Stimulated activated naive CD8-positive, alpha-beta T cell treated with anti-CD3 and anti-CD28 coated beads, Interleukin-15, Interleukin-2, amounts not matched to agents 100 ng/mL and 50 ng/mL, for 24 hours (primary cell): ENCODE data around the gene TUBGCP5.

Experiments
- H3K27ac Mint-ChIP-seq: one replicate; pipeline ENCODE4 v1.8.0; 2021; ENCODE audit warnings: mild to moderate bottlenecking, mixed read lengths
- H3K27me3 Mint-ChIP-seq: one replicate; pipeline ENCODE4 v1.8.0; 2021; ENCODE audit warnings: mixed read lengths
- H3K36me3 Mint-ChIP-seq: one replicate; pipeline ENCODE4 v1.8.0; 2021; ENCODE audit warnings: low read depth, mixed read lengths
- H3K4me1 Mint-ChIP-seq: one replicate; pipeline ENCODE4 v1.8.0; 2021; ENCODE audit warnings: low read depth, mixed read lengths
- H3K4me3 Mint-ChIP-seq: one replicate; pipeline ENCODE4 v1.8.0; 2021; ENCODE audit warnings: mild to moderate bottlenecking, mixed read lengths
- H3K9me3 Mint-ChIP-seq: one replicate; pipeline ENCODE4 v1.8.0; 2021; ENCODE audit warnings: mixed read lengths

The TUBGCP5 gene

DNA sequence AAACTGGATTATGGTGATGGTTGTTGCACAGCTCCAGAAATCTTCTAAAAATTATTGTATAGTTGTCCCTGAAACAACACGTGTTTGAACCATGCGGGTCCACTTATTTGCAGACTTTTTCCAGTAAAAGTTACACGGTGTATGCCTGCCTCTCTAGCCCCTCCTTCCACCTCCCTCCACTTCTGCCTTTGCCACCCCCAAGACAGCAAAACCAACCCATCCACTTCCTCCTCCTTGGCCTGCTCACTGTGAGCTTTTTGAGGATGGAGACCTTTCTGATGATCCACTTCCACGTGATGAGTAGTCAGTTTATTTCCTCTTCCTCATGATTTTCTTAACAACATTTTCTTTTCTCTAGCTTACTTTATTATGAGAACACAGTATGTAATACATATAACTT lies 64.6 kb downstream of the TUBGCP5 start:
- Mint-ChIP-seq H3K4me3 (no peak overlapping the region), H3K36me3 (no peaks in the 10 kb centered on the region), H3K9me3 (no peaks in the 10 kb centered on the region), H3K27me3 (peaks cover 15% of the 10 kb centered on the region), H3K4me1 (peaks cover 11% of the 10 kb centered on the region), H3K27ac (no peak overlapping the region)

DNA sequence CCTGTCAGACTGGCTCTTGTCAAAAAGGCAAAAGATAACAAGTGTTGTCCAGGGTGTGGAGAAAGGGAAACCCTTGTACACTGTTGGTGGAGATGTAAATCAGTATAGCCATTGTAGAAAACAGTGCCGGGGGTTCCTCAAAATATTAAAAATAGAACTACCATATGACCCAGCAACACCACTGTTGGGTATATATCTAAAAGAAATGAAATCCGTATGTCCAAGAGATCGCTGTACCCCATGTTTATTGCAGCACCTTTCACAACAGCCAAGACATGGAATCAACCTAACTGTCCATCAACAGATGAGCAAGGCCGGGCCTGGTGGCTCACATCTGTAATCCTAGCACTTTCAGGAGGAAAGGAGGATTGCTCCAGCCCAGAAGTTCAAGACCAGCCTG lies 65.4 kb downstream of the TUBGCP5 start:
- Mint-ChIP-seq H3K27me3 (peaks cover 8% of the 10 kb centered on the region), H3K4me1 (peaks cover 6% of the 10 kb centered on the region), H3K9me3 (no peaks in the 10 kb centered on the region), H3K27ac (no peak overlapping the region), H3K4me3 (no peak overlapping the region), H3K36me3 (no peaks in the 10 kb centered on the region)

DNA sequence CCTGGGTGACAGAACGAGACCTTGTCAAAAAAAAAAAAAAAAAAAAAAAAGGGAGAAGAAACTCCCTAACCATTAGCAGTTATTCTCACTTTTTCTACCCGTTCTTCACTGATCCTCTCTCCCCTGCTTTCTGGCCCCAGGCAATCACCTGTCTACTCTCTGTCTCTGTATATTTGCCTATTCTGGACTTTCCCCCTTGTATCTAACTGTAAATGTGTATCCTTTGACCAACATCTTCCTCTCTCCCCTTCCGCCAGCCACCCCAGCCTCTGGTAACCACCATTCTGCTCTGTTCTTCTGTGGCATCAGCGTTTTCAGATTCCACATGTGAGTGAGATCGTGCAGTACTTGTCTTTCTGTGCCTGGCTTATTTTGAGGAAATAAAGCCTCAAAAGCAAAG lies 66.1 kb downstream of the TUBGCP5 start:
- no peaks in the 10 kb centered on the region for H3K36me3 Mint-ChIP-seq
- no peak overlapping the region for H3K4me3 Mint-ChIP-seq
- no peaks in the 10 kb centered on the region for H3K9me3 Mint-ChIP-seq
- no peaks in the 10 kb centered on the region for H3K4me1 Mint-ChIP-seq
- no peak overlapping the region for H3K27ac Mint-ChIP-seq
- H3K27me3 Mint-ChIP-seq, result peaks cover under 1% of the 10 kb centered on the region

DNA sequence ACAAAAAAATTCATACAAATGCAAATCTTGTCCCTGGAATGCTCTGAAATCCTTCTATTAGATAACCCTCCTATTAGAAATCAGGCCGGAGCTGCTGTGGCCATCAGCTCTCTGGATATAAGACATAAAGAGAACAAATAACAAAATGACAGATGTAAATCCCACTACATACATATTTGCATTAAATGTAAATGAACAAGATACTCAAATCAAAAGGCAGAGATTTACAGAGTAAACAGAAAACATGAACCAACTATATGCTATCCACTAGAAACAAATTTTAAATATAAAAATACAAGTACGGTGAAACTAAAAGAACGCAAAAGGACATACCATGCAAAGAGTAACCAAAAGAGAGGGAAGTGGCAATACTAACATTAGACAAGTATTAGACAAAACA lies 69.9 kb downstream of the TUBGCP5 start:
- Mint-ChIP-seq H3K36me3 (no peaks in the 10 kb centered on the region), H3K27ac (no peak overlapping the region), H3K4me1 (no peaks in the 10 kb centered on the region), H3K27me3 (no peaks in the 10 kb centered on the region), H3K4me3 (no peak overlapping the region), H3K9me3 (no peaks in the 10 kb centered on the region)

GRCh38 chr15:22968366-22968765 lies 71.0 kb downstream of the TUBGCP5 start:
- H3K27ac Mint-ChIP-seq, result no peak overlapping the region
- no peaks in the 10 kb centered on the region for H3K36me3 Mint-ChIP-seq
- no peaks in the 10 kb centered on the region for H3K27me3 Mint-ChIP-seq

GRCh38 chr15:22967084-22967770 lies 72.1 kb downstream of the TUBGCP5 start:
- no peak overlapping the region for H3K4me3 Mint-ChIP-seq
- H3K27me3 Mint-ChIP-seq, result no peaks in the 10 kb centered on the region
- H3K4me1 Mint-ChIP-seq, result no peaks in the 10 kb centered on the region
- H3K36me3 Mint-ChIP-seq, result no peaks in the 10 kb centered on the region
- H3K9me3 Mint-ChIP-seq, result no peaks in the 10 kb centered on the region
- H3K27ac Mint-ChIP-seq, result no peak overlapping the region

More at GRCh38 chr15:22968366-22968765, 71.0 kb downstream of the TUBGCP5 start:
- no peak overlapping the region for H3K4me3 Mint-ChIP-seq
- no peaks in the 10 kb centered on the region for H3K4me1 Mint-ChIP-seq
- no peaks in the 10 kb centered on the region for H3K9me3 Mint-ChIP-seq

DNA sequence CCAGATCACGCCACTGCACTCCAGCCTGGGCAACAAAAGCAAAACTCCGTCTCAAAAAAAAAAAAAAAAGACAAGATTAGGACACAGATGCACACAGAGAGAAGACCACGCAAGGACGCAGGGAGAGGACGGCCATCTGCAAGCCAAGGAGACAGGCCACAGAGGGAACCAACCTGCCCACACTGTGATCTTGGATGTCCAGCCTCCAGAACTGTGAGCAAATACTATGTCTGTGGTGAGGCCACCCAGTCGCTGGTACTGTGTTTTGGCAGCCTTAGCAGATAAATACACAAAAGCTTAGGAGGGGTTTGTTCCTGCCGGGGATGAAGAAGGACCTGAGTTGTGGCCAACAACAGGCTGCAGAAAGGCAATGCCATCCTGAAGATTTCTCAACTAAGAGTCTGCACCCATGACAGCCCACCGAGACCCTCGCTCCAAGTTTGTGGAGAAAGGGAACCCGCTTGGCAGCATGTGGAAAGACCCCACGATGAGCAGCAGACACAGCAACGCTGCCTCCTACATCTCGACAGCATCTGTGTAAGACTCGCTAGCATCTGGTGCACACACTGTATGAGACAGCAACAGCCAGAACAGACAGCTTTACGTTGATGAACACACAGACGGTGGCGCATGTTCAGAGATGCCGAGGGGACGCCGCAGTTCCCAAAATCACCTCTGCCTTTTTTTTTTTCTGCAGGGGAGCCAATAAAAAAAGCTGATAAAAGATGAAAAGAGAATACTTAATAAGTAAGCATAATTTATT lies 72.9 kb downstream of the TUBGCP5 start:
- no peaks in the 10 kb centered on the region for H3K27me3 Mint-ChIP-seq
- no peak overlapping the region for H3K4me3 Mint-ChIP-seq
- H3K9me3 Mint-ChIP-seq, result no peaks in the 10 kb centered on the region
- no peak overlapping the region for H3K27ac Mint-ChIP-seq
- H3K4me1 Mint-ChIP-seq, result no peaks in the 10 kb centered on the region
- no peaks in the 10 kb centered on the region for H3K36me3 Mint-ChIP-seq

- Mint-ChIP-seq H3K9me3 (no peaks in the 10 kb centered on the region), H3K4me3 (no peak overlapping the region), H3K4me1 (no peaks in the 10 kb centered on the region), H3K36me3 (no peaks in the 10 kb centered on the region), H3K27ac (no peak overlapping the region), H3K27me3 (no peaks in the 10 kb centered on the region)
Observed at GRCh38 chr15:22963641-22964040, 75.7 kb downstream of the TUBGCP5 start.

- Mint-ChIP-seq H3K27me3 (no peaks in the 10 kb centered on the region), H3K36me3 (no peaks in the 10 kb centered on the region), H3K4me3 (no peak overlapping the region), H3K4me1 (no peaks in the 10 kb centered on the region), H3K9me3 (no peaks in the 10 kb centered on the region), H3K27ac (no peak overlapping the region)
Observed at GRCh38 chr15:22962611-22963010, 76.8 kb downstream of the TUBGCP5 start.

- no peaks in the 10 kb centered on the region for H3K36me3 Mint-ChIP-seq
- H3K9me3 Mint-ChIP-seq, result no peaks in the 10 kb centered on the region
- H3K4me3 Mint-ChIP-seq, result no peak overlapping the region
- H3K27ac Mint-ChIP-seq, result no peak overlapping the region
- H3K27me3 Mint-ChIP-seq, result no peaks in the 10 kb centered on the region
- no peaks in the 10 kb centered on the region for H3K4me1 Mint-ChIP-seq
Observed at GRCh38 chr15:22961762-22962161, 77.6 kb downstream of the TUBGCP5 start.

DNA sequence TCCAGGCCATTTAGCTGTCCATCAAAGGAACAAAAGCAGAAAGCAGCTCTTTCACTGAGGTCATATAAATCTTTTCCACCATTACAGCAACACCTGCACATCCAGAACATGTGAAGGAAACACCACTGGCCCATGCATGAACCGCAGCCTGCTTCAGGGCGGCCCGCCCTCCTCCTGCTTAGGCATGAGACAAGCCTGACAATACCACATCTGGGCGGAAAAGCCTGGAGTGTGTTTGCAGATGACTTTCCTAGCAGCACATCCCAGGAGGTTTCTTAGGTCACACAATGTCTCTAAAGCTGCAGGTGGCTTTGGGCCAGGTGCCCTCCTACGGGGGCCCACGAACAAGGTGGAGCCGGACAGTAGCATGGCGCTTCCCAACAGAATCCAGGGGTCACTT lies 78.8 kb downstream of the TUBGCP5 start:
- no peaks in the 10 kb centered on the region for H3K4me1 Mint-ChIP-seq
- H3K27me3 Mint-ChIP-seq, result no peaks in the 10 kb centered on the region
- no peak overlapping the region for H3K4me3 Mint-ChIP-seq
- H3K36me3 Mint-ChIP-seq, result no peaks in the 10 kb centered on the region
- no peaks in the 10 kb centered on the region for H3K9me3 Mint-ChIP-seq
- no peak overlapping the region for H3K27ac Mint-ChIP-seq

DNA sequence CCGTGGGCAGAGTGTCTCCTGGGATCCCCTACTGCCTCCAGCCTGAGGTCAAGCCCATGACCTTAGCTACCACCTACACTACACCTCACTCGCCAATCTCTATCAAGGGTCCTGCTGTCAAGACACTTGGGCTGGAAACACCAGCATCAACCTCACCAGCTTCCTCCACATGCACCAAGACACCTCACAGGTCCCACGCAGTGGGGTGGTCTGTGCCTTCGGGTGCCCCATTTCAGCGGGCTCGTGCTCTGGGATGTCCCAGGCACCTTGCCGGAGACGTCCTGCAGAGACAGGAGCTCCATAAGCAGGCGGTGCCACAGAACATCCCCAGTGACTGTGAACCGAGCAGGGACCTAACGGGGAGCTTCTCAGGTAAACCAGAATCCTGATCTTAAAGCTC lies 79.2 kb downstream of the TUBGCP5 start:
- Mint-ChIP-seq H3K4me1 (no peaks in the 10 kb centered on the region), H3K27me3 (no peaks in the 10 kb centered on the region), H3K9me3 (no peaks in the 10 kb centered on the region), H3K36me3 (no peaks in the 10 kb centered on the region), H3K4me3 (no peak overlapping the region), H3K27ac (no peak overlapping the region)

GRCh38 chr15:22959321-22960101 lies 79.9 kb downstream of the TUBGCP5 start:
- Mint-ChIP-seq H3K36me3 (no peaks in the 10 kb centered on the region), H3K4me1 (no peaks in the 10 kb centered on the region), H3K4me3 (no peak overlapping the region), H3K27ac (no peak overlapping the region), H3K9me3 (no peaks in the 10 kb centered on the region), H3K27me3 (no peaks in the 10 kb centered on the region)

GRCh38 chr15:22958487-22959280 lies 80.7 kb downstream of the TUBGCP5 start:
- Mint-ChIP-seq H3K27ac (no peak overlapping the region), H3K9me3 (no peaks in the 10 kb centered on the region), H3K27me3 (no peaks in the 10 kb centered on the region), H3K36me3 (no peaks in the 10 kb centered on the region), H3K4me3 (no peak overlapping the region), H3K4me1 (no peaks in the 10 kb centered on the region)

DNA sequence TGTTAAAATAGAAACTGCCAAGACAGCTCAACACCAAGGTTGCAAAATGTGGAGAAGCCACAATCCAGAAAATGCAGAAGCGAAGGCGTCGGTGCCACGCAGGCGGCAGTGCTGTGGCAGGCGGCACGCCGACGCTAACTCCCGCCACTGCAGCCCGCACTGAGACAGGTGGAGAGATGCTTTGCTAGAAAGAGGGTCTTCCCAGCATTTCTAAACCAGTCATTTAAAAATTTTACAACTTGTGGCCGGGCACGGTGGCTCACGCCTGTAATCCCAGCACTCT lies 82.5 kb downstream of the TUBGCP5 start:
- Mint-ChIP-seq H3K27ac (no peak overlapping the region), H3K4me3 (no peak overlapping the region), H3K9me3 (no peaks in the 10 kb centered on the region), H3K27me3 (no peaks in the 10 kb centered on the region), H3K4me1 (no peaks in the 10 kb centered on the region), H3K36me3 (no peaks in the 10 kb centered on the region)
